Stimulated activated CD4-positive, alpha-beta T cell treated with anti-CD3 and anti-CD28 coated beads, Interleukin-1b, Interleukin-23, amount 100 ng/mL, for 24 hours (primary cell): Measurements from ENCODE around the gene SCNM1.
"Not testable (repeated sequence)": the region's sequence is repeated elsewhere in the genome, so short reads cannot be mapped to it uniquely, and the experiment has no call there.

Source experiments
- DNase-seq, 4 experiments: peaks; one replicate each; pipeline ENCODE4 v3.0.0-alpha.2; 2020; ENCODE audit warnings: low read depth in 4 of 4, low spot score in 1 of 4

Gene SCNM1

DNA sequence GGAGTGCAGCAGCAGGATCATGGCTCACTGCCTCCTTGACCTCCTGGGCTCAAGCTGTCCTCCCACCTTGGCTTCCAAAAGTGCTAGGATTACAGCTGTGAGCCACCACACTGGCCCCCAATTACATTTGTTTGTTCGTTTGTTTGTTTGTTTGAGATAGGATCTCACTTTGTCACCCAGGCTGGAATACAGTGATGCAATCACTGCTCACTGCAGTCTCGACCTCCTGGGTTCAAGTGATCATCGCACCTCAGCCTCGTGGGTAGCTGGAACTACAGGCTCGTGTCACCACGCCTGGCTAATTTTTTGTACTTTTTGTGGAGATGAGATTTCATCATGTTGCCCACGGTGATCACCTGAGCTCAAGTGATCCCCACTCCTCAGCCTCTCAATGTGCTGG, 26.1 kb downstream of the SCNM1 start:
- DNase-seq, result no peak

DNA sequence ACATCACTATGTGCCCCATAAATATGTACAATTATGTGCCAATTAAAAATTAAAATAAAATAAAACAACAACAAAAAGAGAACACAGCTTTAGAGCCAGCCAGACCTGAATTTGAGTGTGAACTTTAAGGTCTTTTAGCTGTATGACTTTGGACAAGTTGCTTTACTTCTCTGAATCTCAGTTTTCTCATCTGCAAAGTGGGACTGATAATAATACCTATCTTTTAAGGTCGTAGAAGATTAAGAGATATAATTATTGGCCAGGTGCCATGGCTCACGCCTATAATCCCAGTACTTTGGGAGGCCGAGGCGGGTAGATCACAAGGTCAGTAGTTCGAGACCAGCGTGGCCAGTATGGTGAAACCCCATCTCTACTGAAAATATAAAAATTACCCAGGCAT, 27.4 kb downstream of the SCNM1 start:
- DNase-seq, result no peak

DNA sequence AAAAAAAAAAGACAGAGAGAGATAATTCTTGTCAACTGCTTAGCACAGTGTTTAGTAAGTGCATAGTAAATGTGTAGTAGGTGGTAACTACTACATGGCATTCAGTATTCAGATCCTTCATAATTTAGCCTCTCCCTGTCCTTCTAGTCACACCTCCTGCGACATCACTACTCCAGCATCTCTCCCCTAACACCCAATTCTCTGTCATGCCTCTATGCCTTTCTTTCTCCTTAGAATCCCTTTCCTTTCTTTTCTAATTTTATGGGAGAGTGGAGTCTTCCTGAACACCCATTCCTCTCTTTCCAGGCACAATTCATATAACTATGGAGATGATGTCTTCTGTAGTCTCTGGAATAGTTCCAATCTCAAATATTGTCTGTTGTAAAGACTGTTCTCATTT, 27.9 kb downstream of the SCNM1 start:
- DNase-seq, result no peak

DNA sequence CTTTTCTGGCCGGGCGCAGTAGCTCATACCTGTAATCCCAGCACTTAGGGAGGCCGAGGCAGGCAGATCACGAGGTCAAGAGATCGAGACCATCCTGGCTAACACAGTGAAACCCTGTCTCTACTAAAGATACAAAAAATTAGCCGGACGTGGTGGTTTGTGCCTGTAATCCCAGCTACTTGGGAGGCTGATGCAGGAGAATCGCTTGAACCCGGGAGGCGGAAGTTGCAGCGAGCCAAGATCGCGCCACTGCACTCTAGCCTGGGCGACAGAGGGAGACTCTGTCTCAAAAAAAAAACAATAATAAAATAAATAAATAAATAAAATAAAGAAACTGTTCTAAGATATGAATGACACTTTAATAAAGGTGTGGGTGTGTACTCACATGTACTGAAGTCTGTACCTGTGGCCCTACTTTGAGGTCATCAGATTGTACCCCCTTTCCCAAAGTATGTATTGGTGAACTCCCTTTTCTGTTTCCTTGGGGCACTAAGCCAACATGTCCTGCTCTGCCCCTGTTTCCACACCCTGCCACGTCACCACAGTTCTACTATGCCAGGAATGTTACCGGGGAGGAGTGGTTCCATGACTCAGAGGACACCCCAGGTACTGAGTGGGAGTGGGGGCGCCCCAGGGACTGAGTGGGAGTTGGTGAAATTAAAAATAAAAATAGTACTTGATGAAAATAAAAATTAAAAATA, 29.1 kb downstream of the SCNM1 start:
- not testable (repeated sequence) for DNase-seq

DNA sequence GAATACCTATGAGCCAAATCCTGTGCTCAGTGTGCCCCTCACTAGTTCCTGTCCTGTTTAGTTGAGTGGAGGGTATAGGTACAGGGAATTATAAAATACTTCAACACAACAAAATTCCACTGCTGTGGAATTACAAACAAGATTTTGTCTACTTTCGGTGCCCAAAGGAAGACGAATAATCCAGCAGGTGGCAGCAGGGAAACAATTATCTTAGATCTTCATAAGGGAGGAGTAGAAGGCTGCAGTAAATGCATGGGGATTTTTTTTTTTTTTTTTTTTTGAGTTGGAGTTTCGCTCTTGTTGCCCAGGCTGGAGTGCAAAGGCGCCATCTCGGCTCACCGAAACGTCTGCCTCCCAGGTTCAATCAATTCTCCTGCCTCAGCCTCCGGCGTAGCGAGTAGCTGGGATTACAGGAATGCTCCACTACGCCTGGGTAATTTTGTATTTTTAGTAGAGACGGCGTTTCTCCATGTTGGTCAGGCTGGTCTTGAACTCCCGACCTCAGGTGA, 30.4 kb downstream of the SCNM1 start:
- no peak for DNase-seq

DNA sequence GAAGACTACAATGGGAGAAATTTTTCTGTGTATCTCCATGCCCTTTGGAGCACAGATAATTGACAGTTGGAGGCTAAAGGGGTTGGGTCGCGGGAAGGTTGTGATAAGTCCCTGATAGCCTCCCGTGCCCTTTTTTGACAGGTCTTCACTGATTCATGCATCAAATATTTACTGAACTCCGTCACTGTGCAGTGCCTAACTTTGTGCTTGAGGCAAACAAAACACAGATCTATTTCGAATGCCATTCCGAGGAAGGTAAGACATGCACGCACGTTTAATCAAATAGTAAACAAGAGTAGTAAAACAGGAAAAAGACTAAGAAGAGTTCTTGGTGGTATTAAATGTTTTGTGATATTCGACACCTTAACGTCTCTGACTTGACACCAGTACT, 31.9 kb downstream of the SCNM1 start:
- no peak for DNase-seq

DNA sequence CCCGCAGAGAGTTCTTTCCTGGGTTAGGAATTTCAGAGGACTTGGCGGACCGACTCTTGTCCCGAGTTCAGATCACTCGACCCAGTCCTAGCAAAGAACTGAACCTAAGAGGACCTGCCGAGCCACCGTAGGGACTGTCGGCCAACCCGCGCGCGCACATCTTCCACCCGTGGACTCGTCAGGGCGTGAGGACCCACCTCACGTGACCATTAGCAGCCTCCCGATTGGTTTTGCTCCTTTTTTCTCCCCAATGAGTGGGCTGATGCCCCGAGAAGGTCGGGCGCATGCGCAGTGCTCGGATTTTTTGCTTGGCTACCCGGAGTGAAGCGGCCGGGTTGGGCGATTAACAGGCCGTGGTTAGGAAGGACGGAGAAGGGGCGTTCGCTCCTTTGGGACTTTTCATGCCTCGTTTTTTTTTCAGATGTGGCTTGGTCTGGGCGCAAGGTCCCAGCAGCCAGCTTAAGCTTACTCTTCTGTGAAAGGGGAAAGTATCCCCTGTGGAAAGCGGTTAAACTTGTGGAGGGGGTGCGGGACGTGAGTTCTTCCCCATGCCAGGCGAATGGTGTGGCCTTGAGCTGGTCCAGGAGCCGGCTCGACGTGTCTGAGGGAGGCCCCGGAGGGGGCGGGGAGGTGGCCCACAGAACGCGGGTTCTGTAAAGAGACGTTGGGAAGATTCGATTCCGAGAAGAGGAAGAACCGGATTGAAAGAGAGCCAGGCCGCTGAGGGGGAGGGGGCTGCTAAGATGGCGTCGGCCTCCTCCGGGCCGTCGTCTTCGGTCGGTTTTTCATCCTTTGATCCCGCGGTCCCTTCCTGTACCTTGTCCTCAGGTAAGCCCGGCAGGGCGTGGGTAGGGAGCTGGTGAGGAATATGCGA, 32.5 kb downstream of the SCNM1 start, which contains the start of gene PIP5K1A:
Gene PIP5K1A, plus strand, starts transcription at position 299 of the 874 bp plus-strand sequence. Its CDS starts 445 bp downstream, at position 744.
- DNase-seq, result peak; percentile 98 to 100 (median 98)

DNA sequence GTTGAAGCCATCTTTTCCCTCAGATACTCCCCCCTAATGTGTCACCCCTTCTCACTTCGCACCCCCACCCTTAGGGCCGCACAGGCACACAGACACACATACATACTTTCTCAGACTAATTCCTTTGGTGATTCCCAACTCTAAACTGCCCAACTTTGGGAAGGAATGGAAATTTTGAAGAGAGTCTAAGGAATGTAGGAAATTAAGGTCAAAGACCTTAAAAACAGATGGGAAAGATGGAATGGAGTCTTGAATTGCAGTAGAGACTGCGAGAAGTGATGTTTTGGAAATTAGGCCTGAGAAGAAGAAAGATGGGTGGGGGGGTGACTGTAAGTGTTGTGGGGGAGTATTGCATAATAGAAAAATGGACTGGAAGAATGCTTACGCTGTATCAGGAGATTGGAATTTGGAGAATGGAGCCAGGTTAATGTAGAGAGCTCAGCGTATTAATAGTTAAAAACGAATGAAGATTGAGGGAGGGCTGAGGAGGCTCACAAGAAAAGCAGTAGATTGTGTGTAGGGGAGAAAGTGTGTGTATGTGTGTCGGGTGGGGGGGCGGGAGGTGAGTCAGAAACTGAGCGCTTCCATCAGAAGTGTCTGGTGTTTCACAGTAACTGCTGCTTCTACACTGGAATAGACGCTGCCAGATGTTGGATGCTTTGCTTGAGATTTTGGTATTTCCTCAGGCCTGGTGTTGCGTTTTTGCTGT, 34.1 kb downstream of the SCNM1 start:
- DNase-seq, result no peak

DNA sequence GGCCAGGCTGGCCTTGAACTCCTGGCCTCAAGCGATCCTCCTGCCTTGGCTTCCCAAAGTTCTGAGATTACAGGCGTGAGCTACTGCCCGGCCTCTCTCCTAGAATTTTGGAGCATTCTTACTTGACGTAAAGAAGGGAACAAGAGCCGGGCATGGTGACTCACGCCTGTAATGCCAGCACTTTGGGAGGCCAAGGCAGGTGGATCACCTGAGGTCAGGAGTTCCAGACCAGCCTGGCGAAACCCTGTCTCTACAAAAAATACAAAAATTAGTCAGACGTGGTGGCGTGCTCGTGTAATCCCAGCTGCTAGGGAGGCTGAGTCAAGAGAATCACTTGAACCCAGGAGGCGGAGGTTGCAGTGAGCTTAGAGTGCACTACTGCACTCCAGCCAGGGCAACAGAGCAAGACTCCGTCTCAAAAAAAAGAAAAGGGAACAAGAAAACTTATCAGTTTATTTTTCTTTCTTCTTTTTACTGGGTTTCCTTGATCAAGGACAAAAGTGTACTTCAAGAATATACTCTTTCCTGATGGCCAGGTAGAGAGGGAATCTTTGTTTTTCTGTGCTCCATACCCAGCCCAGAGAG, 39.5 kb downstream of the SCNM1 start:
- not testable (repeated sequence) for DNase-seq

DNA sequence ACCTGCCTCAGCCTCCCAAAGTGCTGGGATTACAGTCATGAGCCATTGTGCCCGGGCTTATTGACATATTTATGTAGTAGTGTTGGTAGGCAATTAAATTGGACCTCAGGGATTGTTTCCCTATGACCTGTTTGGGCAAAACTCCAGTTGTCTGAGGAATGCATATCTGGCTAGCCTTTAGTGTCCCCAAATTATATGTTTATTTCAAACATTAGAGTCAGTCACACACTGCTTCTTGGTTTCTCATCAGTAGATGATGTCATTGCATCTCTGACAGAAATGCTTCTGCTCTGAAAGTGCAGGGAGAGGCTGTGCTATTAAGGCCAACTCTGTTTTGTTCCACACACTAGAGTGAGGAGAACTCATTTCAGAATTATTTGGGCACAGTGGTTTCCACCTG, 44.9 kb downstream of the SCNM1 start:
- no peak for DNase-seq

DNA sequence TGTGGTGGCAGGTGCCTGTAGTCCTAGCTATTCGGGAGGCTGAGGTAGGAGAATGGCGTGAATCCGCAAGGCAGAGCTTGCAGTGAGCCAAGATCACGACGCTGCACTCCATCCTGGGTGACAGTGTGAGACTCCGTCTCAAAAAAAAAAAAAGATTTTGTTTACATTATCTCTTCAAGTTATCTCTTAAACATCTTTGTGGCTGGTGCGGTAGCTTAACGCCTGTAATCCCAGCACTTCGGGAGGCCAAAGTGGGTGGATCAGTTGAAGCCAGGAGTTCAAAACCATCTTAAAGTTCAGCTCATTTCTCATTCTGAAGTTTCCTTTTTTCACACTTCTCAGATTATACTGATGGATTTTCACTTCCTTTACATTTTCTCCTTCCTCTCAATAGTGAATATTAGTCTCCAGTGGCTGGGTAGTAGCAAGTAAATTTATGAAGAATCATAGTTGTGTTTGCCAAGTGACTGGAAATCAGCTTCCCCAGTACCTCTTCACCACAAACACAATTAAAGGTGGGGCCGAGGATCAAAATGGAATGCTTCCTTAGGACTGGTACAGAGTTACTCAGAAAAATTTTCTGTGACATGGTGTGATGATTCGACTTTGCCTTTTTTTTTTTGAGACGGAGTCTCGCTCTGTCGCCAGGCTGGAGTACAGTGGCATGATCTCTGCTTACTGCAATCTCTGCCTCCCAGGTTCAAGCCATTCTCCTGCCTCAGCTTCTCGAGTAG, 46.2 kb downstream of the SCNM1 start:
- no peak for DNase-seq

DNA sequence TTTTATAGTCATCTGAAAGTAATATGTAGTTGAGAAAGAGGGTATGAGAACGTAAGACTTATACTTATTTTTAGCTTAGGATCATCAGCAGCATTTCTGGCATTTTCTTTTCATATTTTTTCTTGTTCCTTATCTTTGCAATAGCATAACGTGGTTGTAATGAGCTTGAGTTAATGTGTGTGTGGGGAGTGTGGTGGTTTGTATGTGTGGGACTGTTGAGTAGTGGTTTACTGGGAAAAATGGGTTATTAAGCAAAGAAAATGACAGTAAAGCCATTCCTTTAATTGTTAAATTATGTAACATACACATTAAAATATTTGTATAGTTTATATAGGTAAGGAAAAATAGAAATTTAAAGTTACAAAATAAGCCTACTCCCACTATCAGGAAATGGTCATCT, 47.6 kb downstream of the SCNM1 start:
- DNase-seq, result no peak
